Stimulated activated CD4-positive, alpha-beta T cell treated with anti-CD3 and anti-CD28 coated beads, TNF-alpha, amount 100 ng/mL, for 48 hours (primary cell): ENCODE results near the gene ADISSP.

Experiments used
- DNase-seq, 3 donors: peaks; one replicate each; pipeline ENCODE4 v3.0.0-alpha.2; 2020; ENCODE audit warnings: low read depth in 3 of 3

Gene ADISSP

DNA sequence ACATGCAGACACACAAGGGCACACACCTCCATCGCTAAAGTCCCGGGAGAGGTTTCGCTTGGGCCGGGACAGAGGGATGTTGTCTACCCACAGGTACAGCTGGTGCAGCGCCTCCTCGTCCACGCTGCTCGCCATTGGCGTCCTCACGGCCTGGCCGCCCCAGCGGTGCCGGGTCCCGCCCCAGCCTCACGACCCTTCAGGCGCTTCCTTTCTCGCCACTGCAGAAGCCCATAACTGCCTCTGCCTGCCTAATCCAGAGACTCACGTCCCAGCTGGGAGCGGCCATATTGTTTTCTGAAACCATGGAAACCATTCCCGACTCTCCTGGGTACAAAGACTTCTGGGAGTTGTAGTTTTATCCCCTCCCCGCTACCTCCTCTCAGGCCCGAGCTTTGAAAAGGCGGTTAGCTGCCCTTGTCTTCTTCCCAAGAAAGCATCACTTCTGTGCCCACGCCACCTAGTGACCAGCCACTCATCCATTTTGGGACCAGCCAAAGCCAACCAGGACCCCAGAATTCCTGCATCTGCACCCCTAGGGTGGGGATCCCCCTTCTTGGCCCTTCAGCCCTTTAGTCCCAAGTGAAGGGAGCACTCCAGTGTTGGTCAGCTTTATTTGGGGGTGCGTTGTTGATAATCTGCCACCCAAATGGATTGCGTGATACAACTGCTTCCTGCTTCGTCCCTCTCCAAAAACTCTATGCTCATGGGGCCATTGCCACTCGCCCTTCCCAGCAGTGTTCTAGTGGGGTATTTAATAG, 13.8 kb upstream of the ADISSP start, which contains the start of gene SPEF1:
Gene SPEF1, minus strand, starts transcription at position 296 of the 758 bp plus-strand sequence. Its CDS starts 161 bp downstream, at position 135.
- no peak for DNase-seq

DNA sequence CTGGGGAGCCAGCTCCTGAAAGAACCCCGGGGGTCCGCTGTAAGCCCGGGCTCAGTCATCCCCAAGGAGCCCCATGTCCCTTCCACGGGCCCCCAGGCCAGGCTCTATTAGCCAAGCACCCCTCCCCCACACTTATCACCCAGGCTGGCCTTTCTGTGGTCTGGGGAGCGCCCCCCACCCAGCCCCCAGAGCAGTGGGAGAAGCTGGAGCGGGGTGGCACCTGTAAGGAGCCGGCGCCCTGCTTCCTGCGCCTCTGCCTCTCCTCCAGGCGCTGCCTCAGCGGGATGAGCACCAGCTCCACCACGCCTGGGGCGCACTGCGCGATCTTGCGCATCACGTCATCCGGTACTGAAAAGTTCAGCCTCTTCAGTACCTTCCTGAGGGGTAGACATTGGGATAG, 11.4 kb upstream of the ADISSP start:
- no peak for DNase-seq

DNA sequence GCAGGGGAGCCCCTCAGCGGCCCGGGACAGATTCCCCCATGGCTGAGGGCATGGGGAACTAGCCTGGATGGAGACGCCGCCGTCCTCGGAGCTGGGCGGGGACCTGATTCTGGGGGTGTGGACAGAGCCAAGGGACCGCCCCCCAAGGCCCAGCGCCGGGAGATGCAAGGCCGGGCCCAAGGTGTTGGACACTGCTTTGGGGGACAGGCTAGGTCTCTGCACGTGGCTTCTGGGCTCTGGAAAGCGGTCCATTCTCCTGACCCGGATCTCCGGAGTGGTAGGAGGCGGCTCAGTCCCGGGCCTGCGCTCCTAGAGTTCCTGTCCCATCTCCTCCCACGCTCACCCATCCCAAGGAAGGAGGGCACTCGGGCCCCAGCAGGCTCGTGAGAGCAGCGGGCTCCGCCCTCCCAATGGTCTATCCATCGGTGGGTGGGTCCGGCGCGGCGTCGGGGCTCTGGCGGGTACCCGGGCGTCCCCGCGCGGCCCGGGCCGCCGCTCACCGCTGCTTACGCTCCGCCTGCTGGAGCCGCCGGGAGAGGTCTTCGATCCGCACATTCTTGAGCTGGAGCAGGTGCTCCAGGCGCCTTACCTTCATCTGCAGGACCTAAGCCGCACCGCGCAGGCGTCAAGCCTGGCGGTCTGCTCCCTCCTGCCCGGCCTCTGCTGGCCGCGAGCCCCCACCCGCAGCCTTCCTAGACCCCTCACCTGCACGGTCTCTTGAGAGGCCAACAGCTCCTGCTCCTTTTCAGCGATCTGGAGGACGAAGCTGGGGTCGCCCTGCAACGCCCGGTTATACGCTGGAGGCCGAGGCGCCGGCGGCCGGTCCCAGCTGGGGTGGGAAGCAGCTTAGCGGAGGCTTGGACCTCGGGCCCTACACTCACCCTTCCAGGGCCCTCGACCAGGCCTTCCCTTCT, 10.4 kb upstream of the ADISSP start:
- no peak for DNase-seq

DNA sequence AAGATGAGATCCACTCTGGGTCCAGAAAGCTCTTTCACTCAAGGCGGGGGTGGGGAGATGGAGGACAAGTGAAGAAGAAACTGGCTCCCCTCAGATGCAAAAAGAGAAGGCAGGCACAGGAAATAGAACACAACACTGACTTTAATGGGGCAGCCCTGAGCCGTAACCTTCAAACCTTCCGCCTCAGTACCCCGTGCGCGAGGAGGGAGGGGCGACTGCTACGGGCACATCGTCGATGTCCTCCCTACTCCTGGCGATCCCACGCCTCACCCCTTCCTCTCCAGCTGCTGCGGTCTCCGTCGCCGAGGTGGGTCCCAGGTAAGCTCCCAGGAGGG, 9.8 kb upstream of the ADISSP start:
- no peak for DNase-seq

DNA sequence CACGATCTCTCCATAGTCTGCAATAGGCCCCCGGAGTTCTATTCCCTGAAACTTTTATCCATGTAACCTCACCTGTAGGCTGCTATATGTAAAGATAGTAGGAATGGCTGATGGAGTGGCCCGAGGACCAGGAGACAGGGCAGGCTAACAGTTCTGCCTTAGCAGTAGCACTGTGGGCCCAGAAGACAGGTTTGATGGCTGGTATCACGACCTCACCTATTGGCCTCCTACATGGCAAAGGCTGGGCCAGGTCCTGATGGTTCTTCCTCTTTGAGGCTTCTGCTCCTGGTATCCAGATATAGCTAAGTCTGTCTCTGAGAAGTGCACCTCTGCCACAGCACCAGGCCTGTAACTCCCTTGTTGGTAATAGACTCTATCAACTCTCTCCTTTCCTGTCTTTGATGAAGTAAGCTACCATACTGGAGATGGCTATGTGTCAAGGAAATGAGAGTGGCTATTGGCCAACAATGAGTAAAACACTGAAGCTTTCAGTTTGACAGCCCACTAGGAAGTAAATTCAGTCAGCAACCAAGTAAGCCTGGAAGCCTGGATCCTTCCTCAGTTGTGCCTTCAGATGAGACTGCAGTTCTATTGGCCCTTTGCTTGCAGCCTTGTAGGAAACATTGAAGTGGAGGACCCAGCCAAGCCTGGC, 8.0 kb upstream of the ADISSP start:
- DNase-seq = no peak

DNA sequence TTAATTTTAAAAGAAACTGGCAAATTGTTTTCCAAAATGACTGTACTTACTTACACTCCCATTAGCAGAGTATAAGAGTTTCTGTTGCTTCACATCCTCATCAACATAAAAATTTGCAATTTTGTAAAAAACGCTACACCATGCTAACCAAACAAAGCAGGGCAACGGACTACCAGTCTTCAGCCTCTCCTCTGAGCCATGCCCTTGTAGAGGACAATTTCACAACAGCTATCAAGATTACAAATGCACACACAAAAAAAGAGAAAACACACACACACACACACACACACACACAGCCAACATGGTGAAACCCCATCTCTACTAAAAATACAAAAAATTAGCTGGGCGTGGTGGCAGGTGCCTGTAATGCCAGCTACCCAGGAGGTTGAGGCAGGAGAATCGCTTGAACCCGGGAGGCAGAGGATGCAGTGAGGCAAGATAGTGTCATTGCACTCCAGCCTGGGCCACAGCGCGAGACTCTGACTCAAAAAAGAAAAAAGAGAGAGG, 4.1 kb upstream of the ADISSP start:
- DNase-seq = no peak

DNA sequence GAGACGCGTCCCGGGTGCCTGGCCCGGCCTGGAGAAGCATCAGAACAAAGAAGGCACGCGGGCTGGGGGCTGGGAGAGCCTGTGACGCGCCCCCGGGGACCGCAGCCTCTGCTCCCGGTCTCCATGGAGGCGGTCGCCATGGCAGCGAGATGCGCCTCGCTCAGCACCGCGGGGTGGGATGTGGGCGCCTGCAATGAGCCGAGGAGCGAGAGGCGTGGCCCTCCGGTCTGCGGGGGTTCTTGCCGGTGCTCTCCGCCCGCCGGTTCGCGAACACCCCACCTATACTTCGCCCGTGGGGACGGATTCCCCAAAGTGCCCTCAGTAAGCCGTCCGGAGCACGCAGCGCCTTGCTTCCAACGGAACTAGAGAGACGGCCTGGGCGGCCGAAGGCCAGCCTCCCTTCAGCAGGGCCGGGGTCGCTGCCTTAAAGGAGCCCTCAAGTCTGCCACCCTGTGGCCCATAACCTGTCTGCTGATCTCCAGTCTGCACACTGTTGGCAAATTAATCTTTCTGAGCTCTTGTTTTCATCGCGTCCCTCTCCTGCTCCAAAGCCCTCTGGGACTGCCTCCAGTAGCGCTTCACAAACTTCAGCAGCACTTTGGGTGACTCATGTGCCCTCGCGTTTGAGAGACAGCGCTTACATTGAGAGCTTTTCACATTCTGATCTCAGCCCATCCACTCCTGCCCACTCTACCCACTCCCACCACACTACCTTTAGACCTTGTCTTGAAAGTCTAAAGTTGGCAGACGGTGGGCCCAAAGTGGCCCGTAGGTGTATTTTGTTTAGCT, 983 bp upstream of the ADISSP start:
- DNase-seq = peak; percentile 55 to 66 (median 64)

DNA sequence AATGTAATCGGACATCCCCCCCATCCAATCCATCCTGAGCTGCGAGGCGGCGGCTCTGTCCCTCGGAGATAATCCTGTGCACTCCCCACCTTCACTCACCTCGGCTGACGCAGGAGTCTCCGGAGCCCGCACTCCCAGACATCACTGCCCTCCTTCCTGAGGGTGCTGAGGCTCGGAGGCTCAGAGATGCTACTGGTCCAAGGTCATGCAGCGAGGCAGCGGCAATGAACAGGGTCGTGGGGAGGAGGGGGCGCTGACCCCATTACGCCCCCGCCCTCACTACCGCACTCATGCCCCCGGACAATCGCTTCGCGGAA, 485 bp downstream of the ADISSP start:
- DNase-seq = no peak

DNA sequence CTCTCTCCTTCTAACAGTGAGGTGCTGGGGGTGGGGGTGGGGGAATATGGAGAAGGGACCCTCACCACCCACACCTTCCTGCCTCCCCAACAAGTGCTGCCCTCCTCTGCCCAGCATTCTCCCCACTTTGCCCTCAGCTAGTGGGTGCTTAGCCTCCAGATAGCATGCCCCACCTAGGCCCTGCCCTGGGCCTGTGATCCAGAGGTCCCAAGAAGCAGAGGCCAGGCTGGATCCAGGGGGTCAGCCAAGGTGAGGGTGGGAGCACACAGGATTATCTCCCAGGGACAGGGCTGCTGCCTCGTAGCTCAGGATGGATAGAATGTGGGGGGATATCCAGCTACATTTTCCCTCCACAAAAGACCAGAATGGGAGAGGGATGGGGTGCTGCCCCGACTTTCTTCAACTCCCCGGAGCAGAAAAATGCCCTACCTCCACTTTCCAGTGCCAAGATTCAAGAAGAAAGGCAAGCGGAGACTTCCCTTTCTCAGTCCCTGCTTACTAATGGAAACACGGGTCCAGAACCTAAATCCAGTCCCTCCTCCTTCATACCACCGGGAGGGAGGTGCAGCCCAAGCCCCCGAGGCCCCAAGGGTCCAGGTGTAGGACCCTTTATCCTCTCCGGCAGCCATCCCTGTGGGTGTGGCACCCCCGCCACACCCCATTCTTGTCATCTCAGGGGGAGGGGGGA, 987 bp downstream of the ADISSP start:
- DNase-seq = no peak

DNA sequence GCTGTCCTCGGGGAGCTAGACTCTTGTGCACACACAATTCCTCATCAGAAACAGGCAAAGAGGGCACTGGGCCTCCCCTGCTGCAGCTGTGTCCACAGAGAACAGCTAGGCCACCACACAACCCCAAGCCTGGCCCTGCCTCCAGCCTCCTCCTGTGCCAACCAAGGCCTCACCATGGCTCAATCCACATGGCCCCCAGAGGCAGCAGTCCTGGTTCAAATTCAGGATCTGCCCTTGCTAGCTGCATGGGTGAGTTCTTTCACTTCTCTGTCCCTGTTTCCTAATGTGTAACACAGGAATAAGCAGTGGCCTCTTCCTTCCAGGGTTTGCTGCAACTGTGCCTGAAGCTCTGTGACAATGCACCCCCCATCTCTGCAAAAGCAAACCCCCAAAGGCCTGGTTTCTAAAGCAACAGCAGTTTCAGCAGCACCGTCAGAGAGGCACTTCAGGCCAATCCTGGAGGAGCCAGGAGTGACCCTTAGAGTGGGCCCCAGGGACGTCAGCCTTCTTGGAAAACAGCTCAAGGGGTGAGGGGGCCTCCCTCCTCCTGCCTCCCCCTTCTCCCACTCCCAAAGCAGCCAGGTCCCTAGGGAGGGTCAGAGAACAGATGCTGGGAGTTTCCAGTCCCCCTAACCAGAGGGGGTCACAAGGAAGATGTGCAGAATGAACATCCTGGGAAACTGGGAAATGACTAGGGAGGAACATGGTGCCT, 2.2 kb downstream of the ADISSP start:
- no peak for DNase-seq

DNA sequence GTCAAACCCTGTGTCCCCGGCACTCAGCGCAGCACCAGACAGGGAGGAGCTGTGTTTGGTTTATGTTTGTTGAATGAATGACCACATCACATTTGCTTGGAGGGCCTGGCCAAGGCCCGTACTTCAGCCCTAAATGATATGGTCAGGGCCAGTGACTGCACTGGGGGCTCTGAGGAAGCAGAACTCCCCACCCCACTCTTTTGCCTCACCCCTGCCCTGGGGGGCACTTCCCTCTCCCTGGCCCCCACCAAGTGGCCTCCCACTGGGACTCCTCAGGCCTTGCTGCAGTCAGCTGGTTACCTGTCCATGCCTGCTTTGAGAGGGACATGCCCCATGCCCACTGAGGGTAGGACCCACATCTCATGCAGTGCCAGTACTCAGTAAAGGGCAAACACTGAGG, 2.9 kb downstream of the ADISSP start:
- no peak for DNase-seq

DNA sequence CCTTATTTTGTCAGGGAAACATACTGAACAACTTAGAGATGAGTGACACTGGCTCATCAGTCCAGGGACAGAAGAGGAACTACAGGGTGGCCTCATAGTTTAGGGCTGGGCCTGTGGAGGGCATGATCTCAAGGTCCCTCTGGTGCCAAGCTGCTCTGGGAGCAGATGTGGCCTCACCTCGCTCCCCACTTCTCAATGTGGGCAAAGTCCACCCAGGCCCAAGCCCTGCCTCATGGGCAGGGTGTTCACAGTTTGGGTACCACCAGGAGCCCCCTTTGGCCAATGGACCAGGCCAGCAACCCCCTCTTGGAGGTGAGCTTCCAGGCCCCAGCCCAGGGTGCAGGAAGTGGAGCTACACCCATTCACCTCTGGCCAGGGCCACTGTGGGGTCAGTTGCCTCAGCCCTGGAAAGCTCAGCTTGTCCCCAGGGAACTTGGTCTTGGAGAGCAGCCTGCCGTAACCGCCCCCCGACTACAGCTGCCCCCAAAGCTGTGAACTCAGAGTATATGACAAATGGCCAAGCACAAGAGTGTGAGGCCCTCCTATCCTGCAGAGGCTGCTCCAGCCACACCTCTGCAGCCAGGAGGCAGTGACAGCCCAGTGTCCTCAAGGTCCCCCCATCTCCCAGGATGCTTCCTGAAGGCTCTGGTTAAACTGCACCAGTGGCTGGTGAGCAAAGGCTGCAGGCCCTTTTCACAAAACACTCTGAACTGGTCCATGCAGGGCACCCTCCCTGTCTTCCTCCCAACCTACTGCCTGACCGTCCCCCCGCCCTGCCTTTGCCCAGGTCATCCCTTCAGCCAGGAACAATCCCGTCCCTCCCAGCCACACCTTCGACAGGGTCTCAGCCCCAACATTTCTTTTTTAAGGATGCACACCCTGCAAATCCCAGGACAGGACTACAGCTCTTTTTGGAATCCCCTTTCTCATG, 3.6 kb downstream of the ADISSP start:
- DNase-seq = no peak

DNA sequence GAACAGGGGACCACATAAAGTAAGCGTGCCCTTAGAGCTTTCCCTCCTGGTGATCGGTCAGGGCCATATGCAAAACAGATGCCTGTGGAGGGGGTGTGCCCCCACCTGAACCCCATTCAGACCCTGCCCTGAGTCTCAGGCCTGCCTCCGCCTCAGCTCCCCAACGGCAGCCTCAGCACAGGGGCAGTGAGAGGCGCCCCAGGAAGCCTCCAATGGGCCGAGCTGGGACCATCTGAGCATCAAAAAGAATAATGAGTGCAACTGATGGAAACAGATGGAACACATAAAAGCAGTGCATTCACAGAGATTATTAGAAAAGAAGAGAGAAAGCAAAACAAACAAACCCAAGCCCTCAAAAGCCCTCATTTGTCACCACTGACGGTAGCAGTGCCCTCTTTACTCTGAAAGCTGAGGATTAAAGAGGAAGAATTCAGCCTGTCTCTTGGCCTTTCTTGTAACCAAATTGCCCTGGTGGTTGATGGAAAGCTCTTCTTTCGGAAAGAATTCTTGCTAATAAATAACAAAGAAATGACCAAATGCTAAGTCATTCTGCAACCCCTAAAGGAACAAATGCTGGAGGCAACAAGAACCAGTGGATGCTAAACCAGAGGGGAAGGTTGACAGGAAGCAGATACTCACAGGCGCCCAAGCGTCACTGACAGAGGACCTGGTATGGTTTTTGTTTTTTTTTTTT, 6.8 kb downstream of the ADISSP start:
- DNase-seq = no peak

DNA sequence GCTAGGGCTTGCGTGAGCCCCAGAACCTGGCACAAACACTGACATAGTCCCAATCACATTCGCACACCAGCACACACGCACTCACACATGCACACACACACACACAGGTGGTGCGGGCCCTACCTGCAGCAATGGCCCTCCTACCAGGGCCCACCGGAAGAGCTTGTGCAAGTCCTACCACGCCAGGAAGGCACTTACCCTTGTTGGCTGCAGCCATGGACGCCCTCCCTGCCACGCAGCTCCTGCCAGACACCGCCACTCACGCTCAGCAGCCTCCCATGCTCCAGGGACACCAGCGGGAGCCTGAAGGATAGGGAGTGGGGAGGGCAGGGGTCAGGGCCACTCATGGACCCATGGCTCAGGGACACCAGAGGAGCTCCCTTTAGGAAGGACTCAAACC, 7.7 kb downstream of the ADISSP start:
- DNase-seq = no peak

DNA sequence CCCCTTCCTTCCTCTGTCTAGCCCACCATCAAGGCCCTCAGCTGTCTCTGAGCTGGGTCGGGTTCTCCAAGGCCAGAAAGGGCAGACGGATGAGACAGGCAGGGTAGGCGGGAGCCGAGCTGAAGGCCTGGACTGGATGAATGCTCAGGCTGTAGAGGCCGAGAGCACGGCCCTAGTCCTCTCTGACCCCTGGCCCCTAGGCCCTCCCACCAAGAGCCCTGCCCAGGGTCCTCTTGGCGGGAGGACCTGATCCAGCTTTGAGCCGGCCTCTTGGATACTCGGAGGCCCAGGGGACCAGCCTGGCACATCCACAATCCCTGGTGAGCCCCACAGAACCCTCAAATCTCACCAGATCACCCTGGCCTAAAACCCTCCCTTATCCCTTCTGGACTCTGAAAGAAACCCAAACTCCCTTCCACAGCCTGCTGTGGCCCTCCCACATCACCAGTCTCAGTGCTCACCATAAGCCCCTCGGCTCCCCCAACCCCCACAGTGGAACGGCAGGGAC, 8.2 kb downstream of the ADISSP start:
- DNase-seq = no peak

DNA sequence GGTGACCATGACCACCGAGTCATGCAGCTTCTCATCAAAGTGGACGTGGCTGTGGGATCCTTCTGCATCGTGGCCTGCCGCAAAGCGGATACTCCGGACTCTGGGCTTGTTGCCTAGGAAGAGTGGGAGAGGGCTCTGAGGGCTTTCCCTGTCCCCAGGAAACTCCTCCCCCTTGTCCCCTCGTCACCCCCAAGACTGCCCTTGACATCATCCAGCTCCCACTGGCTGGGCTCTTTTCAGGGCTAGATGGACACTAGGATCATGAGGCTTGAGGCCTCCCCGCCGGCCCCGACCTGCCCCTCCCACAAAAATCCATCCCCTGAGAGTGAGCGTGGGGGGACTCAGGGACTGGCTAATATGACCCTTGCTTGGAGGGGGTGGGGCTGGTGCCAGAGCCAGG, 9.0 kb downstream of the ADISSP start:
- no peak for DNase-seq

DNA sequence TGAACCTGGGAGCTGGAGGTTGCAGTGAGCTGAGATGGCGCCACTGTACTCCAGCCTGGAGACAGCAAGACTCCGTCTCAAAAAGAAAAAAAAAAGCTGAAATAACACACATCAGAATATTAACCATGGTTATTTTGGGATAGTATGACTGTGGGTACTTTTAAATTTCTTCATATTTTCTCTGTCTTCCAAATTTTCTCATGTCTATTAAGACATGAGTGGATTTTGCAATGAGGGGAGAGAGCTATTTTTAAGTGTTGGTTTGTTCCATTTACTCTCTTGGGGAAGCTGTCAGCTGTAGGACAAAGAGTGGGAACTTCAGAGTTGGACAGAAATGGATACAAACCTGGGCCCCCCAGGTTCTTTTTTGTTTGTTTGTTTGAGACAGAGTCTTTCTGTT, 10.3 kb downstream of the ADISSP start:
- DNase-seq = no peak

DNA sequence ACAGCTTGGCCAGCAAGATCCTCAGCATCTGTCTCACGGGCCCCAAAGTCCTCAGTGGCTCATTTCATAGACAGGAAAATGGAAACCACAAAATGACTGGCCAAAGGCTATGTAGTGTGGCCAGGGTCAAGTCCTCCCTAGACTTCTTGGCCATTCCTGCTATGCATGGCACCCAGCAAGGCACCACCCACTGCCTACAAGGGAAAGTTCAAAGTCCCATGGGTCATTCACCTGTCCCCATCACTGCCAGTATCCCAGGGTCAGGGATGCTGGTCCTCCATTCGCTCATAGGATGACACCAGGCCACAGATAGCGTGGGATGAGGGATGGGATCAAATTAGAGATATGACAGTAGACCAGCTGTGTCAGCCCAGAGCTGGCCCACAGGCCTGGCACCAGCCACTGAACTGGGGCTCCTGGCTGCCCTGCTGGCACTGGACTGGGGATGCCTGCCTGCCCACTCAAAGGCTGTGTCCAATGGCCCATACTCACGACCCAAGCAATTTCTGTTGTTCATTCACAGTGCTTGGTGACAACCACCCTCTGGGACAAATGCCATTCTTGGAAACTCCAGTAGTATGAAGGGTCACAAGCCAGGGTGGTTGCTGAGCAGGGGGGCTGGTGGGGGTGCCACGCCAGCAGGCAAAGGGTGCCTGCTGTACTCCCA, 11.6 kb downstream of the ADISSP start:
- DNase-seq = no peak
